Measurements from ENCODE around the gene STAB2. TPM values are rescaled to one million over a fixed set of nuclear protein-coding genes. Genes with fewer than 3 reads are reported as not detected.

STAB2 gene
- total RNA-seq, 1 donor from 2014 or later: not detected

- no peak for DNase-seq (ENCODE audit: low spot score)
- Mint-ChIP-seq H3K9me3 (ENCODE audit: low read depth) (no peaks in the 10 kb centered on the region), H3K27me3 (ENCODE audit: low read depth) (peaks cover 23% of the 10 kb centered on the region), H3K4me1 (ENCODE audit: low read depth) (no peaks in the 10 kb centered on the region), H3K27ac (ENCODE audit: unreplicated experiment) (no peak overlapping the region), H3K36me3 (ENCODE audit: low read depth) (no peaks in the 10 kb centered on the region), H3K4me3 (ENCODE audit: unreplicated experiment) (no peak overlapping the region)
- TF ChIP-seq, protein P1, sequence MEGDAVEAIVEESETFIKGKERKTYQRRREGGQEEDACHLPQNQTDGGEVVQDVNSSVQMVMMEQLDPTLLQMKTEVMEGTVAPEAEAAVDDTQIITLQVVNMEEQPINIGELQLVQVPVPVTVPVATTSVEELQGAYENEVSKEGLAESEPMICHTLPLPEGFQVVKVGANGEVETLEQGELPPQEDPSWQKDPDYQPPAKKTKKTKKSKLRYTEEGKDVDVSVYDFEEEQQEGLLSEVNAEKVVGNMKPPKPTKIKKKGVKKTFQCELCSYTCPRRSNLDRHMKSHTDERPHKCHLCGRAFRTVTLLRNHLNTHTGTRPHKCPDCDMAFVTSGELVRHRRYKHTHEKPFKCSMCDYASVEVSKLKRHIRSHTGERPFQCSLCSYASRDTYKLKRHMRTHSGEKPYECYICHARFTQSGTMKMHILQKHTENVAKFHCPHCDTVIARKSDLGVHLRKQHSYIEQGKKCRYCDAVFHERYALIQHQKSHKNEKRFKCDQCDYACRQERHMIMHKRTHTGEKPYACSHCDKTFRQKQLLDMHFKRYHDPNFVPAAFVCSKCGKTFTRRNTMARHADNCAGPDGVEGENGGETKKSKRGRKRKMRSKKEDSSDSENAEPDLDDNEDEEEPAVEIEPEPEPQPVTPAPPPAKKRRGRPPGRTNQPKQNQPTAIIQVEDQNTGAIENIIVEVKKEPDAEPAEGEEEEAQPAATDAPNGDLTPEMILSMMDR (IDR thresholded peaks at IDR 0.05): no peak
Observed at GRCh38 chr12:103676893-103677292, 89.8 kb downstream of the STAB2 start.

DNA sequence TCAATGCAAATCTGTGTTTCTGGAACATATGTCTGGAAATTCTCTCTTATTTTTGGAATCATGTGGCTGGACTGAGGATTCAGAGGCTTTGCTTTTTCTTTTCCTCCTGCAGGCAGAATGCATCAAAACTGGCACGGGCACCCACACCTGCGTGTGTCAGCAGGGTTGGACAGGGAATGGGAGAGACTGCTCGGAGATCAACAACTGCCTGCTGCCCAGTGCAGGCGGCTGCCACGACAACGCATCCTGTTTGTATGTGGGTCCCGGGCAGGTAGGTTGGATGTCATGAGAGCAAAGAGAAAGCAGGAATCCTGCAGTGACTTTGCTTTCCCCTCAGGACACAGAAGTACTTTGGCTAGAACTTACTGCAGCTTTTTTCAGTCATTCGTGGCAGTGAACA is 90.3 kb downstream of the STAB2 start:
- Mint-ChIP-seq H3K27me3 (ENCODE audit: low read depth) (peaks cover 23% of the 10 kb centered on the region), H3K9me3 (ENCODE audit: low read depth) (no peaks in the 10 kb centered on the region), H3K4me1 (ENCODE audit: low read depth) (no peaks in the 10 kb centered on the region), H3K36me3 (ENCODE audit: low read depth) (no peaks in the 10 kb centered on the region), H3K27ac (ENCODE audit: unreplicated experiment) (no peak overlapping the region), H3K4me3 (ENCODE audit: unreplicated experiment) (no peak overlapping the region)
- no peak for DNase-seq (ENCODE audit: low spot score)
- TF ChIP-seq, protein P1 (IDR thresholded peaks at IDR 0.05): no peak

GRCh38 chr12:103677905-103678304 is 90.8 kb downstream of the STAB2 start:
- Mint-ChIP-seq H3K27me3 (ENCODE audit: low read depth) (peaks cover 23% of the 10 kb centered on the region), H3K27ac (ENCODE audit: unreplicated experiment) (no peak overlapping the region), H3K36me3 (ENCODE audit: low read depth) (no peaks in the 10 kb centered on the region), H3K4me1 (ENCODE audit: low read depth) (no peaks in the 10 kb centered on the region), H3K9me3 (ENCODE audit: low read depth) (no peaks in the 10 kb centered on the region), H3K4me3 (ENCODE audit: unreplicated experiment) (no peak overlapping the region)
- TF ChIP-seq, protein P1 (IDR thresholded peaks at IDR 0.05): no peak
- no peak for DNase-seq (ENCODE audit: low spot score)

DNA sequence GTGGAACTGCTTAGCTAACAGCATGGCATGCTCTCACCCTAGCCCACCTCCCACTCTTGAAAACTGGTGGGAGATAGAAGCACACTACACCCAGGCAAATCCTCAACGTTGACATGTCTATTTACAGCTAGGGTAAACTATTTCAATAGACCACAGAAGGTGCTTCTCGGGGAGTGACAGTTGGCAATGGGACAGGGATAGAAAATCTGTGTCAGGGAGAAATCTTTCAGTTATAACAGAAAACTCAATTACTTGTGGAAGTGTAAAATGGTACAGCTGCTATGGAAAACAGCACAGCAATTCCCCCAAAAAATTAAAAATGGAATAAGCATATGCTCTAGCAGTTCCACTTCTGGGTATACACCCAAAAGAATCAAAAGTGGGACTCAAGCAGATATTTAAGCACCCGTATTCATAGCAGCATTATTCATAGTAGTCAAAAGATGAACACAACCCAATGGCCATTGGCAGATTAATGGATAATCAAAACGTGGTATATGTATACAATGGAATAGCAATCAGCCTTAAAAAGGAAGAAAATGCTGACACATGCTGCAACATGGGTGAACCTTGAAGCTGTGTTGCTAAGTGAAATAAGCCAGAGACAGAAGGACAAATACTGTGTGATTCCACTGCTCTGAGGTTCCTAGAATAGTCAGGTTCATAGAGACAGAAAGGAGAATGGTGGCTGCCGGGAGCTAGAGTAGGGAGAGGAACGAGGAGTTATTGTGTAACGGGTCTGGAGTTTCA is 92.5 kb downstream of the STAB2 start:
- TF ChIP-seq, protein P1 (IDR thresholded peaks at IDR 0.05): no peak
- H3K36me3 Mint-ChIP-seq (ENCODE audit: low read depth): no peaks in the 10 kb centered on the region
- no peak overlapping the region for H3K4me3 Mint-ChIP-seq (ENCODE audit: unreplicated experiment)
- peaks cover 28% of the 10 kb centered on the region for H3K27me3 Mint-ChIP-seq (ENCODE audit: low read depth)
- no peak for DNase-seq (ENCODE audit: low spot score)
- no peaks in the 10 kb centered on the region for H3K4me1 Mint-ChIP-seq (ENCODE audit: low read depth)
- no peaks in the 10 kb centered on the region for H3K9me3 Mint-ChIP-seq (ENCODE audit: low read depth)
- no peak overlapping the region for H3K27ac Mint-ChIP-seq (ENCODE audit: unreplicated experiment)

- DNase-seq (ENCODE audit: low spot score): no peak
- H3K4me1 Mint-ChIP-seq (ENCODE audit: low read depth): no peaks in the 10 kb centered on the region
- H3K36me3 Mint-ChIP-seq (ENCODE audit: low read depth): no peaks in the 10 kb centered on the region
Observed at GRCh38 chr12:103680591-103681141, 93.6 kb downstream of the STAB2 start.

More at GRCh38 chr12:103680591-103681141, 93.6 kb downstream of the STAB2 start:
- Mint-ChIP-seq H3K27me3 (ENCODE audit: low read depth) (peaks cover 26% of the 10 kb centered on the region), H3K4me3 (ENCODE audit: unreplicated experiment) (no peak overlapping the region), H3K9me3 (ENCODE audit: low read depth) (no peaks in the 10 kb centered on the region), H3K27ac (ENCODE audit: unreplicated experiment) (no peak overlapping the region)
- TF ChIP-seq, protein P1 (IDR thresholded peaks at IDR 0.05): no peak

All from chondrocyte (in vitro differentiated cells).